ENCODE measurements around the gene DLAT.
A peak's percentile ranks its signal among the peaks of the same experiment; 100 is the strongest.
"Not testable (repeated sequence)": the region's sequence is repeated elsewhere in the genome, so short reads cannot be mapped to it uniquely, and the experiment has no call there.

Gene DLAT

DNA sequence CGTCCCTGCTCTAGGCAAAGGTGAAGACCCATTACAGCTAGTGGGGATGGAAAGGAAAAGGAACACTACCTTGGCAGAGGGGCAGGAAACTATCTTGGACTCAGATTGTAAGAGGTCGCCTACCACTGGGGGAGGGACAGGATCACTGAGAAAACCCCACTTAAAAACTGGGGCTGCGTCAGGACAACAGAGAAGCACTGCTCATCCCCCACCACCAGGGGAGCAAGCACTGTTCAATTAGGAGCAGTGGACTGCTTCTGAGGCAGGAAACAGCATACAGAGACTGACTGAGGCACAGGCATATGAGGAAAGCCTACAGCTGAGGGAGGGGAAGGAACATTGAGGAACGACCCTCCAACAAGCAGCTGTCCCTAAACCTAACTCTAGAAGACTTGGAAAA, 20.8 kb upstream of the DLAT start:
- DNase-seq (ENCODE audit: low spot score) (no peak), FAIRE-seq (no peak)

DNA sequence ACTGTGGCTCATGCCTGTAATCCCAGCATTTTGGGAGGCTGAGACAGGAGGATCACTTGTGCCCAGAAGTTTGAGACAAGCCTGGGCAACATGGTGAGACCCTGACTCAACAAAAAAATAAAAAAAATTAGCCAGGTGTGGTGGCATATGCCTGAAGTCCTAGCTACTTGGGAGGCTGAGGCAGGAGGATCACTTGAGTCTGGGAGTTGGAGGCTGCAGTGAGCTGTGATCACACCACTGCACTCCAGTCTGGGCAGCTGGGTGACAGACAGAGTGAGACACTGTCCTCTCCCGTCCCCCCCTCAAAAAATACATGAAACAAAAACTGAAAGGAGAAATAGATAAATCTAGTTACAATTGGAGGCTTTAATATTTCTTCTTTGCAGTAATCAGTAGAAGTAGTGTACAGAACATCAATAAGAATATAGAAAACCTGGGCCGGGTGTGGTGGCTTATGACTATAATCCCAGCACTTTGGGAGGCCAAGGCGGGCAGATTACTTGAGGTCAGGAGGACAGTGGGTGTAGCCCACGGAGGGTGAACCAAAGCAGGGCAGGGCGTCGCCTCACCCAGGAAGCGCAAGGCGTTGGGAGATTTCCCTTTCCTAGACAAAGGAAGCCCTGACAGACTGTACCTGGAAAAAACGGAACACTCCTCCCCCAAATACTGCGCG, 19.6 kb upstream of the DLAT start:
- DNase-seq (ENCODE audit: low spot score) (no peak), FAIRE-seq (no peak)

DNA sequence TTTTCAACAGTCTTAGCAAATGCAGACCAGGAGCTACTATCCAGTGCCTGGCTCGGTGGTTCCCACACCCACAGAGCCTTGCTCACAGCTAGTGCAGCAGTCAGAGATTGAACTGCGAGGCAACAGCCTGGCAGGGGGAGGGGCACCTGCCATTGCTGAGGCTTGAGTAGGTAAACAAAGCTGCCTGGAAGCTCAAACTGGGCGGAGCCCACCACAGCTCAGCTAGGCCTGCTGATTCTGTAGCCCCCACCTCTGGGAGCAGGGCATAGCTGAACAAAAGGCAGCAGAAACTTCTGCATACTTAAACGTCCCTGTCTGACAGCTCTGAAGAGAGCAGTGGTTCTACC, 19.1 kb upstream of the DLAT start:
- FAIRE-seq; DNase-seq (ENCODE audit: low spot score): not testable (repeated sequence)

DNA sequence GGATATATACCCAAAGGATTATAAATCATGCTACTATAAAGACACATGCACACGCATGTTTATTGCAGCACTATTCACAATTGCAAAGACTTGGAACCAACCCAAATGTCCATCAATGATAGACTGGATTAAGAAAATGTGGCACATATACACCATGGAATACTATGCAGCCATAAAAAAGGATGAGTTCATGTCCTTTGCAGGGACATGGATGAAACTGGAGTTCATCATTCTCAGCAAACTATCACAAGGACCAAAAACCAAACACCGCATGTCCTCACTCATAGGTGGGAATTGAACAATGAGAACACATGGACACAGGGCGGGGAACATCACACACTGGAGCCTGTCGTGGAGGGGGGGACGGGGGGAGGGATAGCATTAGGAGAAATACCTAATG, 13.8 kb upstream of the DLAT start:
- FAIRE-seq; DNase-seq (ENCODE audit: low spot score): not testable (repeated sequence)

DNA sequence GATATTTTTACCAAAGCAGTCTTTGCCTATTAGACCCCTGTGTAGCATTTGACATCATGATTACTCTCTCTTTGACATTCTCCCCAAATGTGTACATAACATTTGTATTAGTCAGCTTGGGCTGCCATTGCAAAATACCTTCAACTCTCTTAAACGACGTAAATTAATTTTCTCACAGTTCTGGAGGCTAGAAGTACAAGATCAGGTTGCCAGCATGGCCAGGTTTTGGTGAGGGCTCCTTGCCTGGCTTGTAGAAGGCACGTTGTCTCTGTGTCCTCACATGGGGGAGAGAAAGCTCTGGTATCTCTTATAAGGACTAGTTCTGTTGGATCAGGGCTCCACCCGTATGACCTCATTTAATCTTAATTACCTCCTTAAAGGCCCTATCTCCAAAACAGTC, 12.3 kb upstream of the DLAT start:
- FAIRE-seq, result no peak

DNA sequence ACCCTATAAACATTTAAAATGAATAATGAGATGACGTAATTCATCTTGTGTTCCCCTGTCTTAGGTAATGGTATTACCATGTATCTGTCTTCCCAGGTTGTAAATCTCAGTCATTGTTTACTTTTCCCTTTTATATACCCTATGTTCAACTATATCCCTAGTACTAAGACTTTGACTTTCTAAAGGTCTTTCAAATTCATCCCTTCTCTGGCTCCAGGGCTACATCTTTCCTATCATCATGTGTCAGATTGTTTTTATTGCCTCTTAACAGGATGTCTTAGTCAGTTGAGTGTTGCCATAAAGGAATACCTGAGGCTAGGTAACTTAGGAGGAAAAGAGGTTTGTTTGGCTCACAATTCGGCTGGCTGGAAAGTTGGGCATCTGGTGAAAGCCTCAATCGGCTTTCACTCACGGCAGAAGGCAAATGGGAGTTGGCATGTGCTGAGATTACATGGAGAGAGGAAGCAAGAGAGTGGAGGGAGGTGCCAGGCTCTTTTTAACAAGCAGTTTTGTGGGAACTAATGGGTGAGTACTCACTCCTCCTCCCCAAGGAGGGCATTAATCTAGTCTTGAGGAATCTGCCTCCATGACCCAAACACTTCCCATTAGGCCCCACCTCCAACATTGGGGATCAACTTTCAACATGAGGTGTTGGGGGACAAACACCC, 11.6 kb upstream of the DLAT start:
- FAIRE-seq (no peak), DNase-seq (ENCODE audit: low spot score) (no peak)

More for the DNA sequence above, 12.3 kb upstream of the DLAT start:
- no peak for DNase-seq (ENCODE audit: low spot score)

DNA sequence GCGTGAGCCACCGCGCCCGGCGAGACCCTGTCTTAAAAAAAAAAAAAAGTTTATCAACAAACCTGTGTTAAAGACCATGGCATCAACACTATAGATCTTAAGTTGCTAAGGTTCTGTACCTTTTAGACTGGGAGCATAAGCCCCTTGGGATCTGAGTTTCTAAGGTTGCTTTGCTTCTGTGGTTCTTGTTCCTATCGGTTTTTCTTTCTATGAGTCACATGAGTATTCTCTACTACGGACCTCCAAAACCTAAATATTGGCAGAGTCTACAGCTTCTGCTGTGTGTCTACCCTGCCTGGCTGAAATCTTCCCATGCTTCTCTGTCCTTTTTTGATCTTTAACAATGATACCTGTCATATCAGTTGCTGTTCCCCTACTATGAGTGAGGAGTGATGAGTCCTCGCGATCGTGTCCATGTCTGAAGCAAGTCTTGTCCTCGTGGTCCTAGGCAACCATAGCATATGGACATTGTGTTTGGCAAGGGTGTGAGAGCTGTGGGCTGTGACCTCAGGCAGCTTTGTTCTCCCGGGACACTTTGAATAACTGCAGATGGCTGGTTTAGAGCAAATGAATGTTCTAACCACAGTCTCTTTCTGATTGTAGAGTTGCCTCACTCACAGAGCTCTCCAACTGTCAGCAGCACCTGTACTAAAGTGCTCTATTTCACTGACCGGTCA, 9.0 kb upstream of the DLAT start:
- FAIRE-seq, result no peak
- no peak for DNase-seq (ENCODE audit: low spot score)

DNA sequence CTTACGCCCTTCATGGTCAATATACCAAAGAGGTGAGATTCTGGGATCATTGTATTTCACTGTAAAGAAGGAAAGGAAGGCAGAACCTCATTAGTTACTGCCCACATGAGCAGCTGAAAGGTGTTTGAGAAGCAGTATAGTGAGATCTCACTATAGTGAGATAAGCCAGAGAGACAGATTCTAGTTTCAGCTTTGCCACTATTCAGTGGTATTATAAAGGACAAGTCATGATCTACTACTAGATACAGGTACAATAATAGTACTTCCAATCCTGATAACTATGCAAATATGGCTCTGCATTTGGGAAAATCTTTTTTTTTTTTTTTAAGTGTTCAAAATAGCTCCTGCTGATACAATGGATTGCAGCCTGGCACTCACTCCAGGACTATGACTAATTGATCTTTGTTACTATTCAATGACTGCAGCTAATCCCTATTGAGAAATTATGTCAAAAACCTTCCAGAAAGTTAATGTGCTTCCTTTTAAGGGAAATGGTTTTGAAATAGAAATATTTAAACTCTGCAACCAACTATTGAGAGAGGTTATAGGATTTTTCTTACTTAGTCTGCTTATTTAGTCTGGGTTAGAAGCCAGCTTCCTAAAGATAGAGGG, 8.3 kb upstream of the DLAT start:
- no peak for DNase-seq (ENCODE audit: low spot score)
- FAIRE-seq, result no peak

DNA sequence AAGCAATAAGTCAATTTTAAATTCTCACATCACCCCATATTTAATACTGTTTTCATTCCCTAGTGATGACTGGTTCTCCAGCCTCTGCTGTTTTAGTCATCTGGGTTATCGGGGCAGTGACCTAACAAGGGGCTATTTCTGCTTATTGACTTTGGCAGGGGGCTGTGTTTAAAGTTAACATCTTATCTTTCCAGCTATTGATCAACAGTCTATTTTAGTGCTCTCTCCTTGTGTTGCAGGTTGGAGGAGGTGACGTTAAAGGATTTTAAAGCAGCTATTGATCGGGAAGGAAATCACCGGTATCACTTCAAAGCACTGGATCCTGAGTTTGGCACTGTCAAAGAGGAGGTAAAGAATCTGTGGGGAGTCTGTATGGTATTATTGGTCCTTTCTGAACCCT, 7.7 kb upstream of the DLAT start:
- FAIRE-seq, result no peak

DNA sequence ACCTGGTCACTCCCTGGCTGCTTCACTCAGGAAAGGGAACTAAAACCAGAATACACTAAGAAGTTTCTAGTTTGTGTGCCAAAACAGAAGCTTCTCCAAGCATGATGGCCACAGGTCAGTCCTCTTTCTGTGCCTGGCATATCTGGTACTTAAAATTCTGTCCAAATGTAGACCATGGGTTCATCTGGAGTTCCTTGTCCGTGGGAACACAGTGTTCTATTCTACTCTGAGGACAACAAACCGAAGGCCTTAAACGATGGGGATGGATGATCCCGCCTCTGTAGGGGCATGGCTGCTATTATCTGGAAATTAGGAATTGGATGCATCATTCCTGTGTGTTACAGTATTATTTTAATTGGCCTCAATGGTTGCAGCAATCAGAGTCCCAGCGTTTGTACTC, 6.1 kb upstream of the DLAT start:
- FAIRE-seq (no peak), DNase-seq (ENCODE audit: low spot score) (no peak)

More for the DNA sequence above, 7.7 kb upstream of the DLAT start:
- no peak for DNase-seq (ENCODE audit: low spot score)

DNA sequence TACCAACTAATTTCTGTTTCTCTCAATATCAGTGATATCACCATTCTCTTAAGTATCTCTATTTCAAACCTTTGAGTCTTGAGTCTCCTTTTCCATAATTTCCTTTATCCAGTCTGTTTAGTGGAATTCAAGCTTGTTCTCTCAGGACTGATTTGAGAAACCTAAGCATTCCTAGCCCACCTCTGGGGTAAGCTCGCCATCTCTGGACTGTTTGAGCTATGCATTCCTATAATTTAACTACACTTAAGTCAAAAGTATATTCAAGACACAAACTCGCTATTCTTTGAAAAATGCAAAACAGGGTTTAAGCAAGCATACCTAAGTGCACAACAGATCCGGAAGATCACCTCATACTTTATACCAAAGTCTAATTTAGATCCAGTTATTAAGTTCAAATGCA, 2.1 kb upstream of the DLAT start:
- FAIRE-seq, result no peak
- no peak for DNase-seq (ENCODE audit: low spot score)

DNA sequence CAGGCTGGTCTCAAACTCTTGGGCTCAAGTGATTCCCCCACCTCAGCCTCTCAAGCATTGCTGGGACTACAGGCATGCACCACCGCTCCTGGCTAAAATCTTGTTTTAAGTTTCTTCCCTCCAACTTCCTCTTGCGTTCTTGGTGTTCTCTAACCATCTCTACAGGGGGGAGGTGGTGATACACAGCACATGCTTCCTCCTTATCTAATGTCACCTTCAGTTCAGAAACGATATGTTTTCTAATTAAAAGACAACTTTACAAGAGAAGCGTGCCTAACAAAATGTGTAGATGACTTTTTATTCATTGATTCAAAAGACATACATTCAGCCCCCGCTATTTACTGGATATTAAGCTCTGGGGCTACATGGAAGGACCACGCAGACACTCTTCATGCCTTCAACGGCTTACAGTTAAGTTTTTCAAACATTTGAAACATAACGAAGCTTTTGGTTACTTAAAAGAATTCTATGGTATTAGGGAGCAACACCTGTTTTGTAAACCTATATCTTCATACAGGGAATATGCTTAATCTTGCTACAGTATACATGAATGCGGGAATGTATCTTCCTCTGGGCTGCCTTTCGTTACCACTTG, 933 bp upstream of the DLAT start:
- DNase-seq (ENCODE audit: low spot score), result no peak
- no peak for FAIRE-seq

DNA sequence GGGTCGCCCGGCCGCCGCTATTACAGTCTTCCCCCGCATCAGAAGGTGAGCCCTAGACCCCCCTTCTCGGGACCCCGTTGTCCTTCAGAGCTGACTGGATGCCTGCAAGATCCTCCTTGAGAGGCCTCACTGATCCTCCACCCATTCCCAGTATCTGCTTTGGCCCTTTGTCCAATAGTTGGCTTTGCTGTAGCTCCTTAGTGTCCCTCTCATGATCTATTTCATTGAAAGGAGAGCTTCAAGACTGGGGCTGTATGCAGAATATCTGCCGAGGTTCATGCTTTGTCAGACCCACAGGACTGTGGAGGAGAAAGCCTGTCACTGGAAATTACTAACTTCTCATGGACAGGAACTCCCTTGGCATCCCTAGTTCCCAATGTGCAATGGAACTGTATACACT, 499 bp downstream of the DLAT start:
- DNase-seq (ENCODE audit: low spot score), result peak; percentile 4
- no peak for FAIRE-seq

DNA sequence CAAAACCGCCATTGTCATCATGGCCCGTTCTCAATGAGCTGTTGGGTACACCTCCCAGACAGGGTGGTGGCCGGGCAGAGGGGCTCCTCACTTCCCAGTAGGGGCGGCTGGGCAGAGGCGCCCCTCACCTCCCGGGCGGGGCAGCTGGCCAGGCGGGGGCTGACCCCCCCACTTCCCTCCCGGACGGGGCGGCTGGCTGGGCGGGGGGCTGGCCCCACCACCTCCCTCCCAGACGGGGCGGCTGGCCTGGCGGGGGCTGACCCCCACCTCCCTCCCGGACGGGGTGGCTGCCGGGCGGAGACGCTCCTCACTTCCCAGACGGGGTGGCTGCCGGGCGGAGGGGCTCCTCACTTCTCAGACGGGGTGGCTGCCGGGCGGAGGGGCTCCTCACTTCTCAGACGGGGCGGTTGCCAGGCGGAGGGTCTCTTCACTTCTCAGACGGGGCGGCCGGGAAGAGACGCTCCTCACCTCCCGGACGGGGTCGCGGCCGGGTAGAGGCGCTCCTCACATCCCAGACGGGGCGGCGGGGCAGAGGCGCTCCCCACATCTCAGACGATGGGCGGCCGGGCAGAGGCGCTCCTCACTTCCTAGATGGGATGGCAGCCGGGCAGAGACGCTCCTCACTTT, 1.7 kb downstream of the DLAT start:
- not testable (repeated sequence) for FAIRE-seq; DNase-seq (ENCODE audit: low spot score)

DNA sequence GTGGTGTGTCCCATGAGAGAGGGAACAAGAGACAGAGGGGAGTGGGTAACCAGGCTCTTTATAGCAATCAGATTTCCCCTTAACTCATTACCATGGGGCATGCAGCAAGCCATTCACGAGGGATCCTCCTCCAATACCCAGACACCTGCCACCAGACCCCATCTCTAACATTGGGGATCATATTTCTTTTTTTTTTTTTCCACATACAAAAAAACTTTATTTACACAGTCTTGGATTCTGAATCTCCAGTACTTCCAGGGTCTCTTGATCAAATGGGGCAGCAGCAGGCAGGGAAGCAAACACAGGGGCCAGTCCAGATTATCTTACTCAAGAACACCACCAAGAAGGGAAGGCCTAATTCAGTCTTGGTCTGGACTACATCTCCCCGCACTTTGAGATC, 4.3 kb downstream of the DLAT start:
- no peak for FAIRE-seq
- no peak for DNase-seq (ENCODE audit: low spot score)

DNA sequence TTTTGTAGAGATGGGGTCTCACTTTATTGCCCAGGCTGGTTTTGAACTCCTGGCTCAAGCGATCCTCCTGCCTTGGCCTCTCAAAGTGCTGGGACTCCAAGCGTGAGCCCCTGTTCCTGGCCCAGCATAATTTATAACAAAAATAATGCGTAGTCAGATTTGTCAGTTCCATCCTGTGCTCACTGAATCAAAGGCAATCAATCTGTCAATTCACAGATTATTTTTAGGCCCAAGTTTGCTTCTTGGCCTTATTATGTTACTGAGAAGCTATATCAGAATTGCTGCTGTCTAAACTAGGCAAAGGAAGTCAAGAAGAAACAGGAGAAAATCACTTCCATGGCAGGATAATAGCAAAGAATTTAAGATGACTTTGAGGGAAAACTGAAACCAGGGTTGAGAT, 8.7 kb downstream of the DLAT start:
- FAIRE-seq, result no peak
- no peak for DNase-seq (ENCODE audit: low spot score)

DNA sequence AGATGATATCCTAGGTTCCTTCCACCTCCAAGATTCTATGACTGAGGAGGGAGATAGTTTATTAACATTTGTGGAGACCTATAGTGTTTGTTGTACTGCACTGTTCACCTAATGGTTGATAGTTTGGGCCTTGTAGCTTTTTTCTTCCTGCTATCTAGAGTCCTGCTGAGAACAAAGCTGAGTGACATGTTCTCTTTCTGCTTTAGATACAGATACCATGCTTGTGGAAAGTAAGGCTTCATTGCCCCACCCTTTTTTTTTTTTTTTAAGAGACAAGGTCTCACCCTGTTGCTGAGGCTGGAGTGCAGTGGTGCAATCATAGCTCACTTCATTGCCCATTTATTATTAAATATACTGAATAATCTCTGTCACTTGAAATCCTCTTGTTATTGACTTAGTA, 12.3 kb downstream of the DLAT start:
- DNase-seq (ENCODE audit: low spot score), result no peak
- no peak for FAIRE-seq

DNA sequence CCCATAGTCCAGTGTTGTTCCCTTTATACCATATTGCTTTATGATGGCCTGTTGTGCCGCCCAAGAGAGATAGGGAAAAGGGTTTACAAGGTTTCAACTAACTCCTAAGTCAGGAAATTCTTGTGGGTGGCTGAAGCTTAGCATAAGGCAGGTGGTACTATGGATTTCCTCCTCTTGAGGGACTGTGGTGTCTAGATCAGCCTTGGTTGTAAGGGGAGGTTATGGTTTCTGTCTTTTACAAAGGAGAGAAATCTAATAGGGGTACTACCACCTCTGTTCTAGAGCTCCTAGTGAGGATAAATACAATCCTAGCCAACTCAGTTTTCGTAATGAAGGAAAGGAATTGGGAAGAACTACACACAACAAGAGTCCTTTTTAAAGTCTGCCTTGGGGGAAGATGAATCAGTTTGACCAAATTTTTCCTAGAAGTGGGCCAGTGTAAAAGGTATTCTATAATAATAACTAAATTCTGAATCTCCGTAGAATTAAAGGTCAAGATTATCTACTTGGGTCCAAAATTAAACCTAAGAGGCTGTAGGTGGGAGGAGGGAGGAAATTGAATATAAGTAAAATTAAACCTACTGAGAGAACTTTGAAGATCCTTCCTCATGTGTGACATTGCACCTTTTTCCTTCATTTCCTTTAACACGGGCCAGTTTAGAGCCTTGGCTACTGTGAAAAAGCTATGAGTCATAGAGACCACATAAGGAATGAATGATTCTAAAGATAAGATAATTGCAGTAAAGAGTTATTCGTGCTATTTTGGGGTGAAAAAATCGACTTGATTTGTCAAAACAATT, 17.2 kb downstream of the DLAT start:
- DNase-seq (ENCODE audit: low spot score) (peak; percentile 35), FAIRE-seq (peak; percentile 86)

DNA sequence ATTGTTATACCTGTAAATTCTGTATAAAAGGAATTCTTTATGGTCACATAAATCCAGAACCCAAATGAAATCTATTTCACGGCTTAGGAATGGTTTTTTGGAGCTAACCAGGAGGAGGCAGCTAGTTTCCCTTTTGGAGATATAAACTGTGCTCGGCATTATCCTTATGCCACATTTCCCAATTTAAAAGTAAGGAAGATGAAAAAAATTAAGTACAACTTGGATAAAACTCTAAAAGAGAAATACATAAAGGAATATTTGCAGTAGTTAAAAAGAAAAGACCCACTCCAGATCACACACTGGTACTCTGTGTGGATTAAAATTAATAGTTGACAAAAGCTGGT, 17.7 kb downstream of the DLAT start:
- DNase-seq (ENCODE audit: low spot score) (no peak), FAIRE-seq (no peak)

DNA sequence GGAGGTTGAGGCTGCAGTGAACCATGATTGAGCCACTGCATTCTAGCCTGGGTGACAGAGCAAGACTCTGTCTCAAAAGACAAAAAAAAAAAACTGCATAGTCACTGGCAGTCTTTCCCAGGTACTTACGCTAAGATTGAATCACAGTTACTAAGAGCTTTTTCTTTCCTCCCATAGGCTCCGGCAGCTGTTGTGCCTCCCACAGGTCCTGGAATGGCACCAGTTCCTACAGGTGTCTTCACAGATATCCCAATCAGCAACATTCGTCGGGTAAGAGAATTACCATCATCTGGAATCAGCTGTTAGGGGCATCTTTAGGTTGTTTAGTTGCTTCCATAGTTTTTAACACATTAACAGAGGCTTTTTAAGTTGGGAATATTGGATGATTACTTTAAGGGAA, 19.8 kb downstream of the DLAT start:
- DNase-seq (ENCODE audit: low spot score), result no peak
- no peak for FAIRE-seq

DNA sequence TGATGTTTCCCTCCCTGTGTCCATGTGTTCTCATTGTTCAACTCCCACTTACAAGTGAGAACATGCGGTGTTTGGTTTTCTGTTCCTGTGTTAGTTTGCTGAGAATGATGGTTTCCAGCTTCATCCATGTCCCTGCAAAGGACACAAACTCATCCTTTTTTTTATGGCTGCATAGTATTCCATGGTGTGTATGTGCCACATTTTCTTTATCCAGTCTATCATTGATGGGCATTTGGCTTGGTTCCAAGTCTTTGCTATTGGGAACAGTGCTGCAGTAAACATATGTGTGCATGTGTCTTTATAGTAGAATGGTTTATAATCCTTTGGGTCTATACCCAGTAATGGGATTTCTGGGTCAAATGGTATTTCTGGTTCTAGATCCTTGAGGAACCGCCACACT, 21.4 kb downstream of the DLAT start:
- FAIRE-seq, result not testable (repeated sequence)

More for the DNA sequence above, 21.4 kb downstream of the DLAT start:
- DNase-seq (ENCODE audit: low spot score), result not testable (repeated sequence)
